Gastrocnemius medialis (tissue), 4 donors: ENCODE results near the gene NYAP2.

Source experiments
- POLR2A ChIP-seq, 2 donors: fragments of 450-650 bp; IDR thresholded peaks; one replicate each; pipeline ENCODE4 v1.6.1; 2017; ENCODE audit warnings: antibody characterized with exemption in 2 of 2, mild to moderate bottlenecking in 2 of 2, moderate library complexity in 2 of 2
- TF ChIP-seq, protein P1 (sequence below), 5 experiments: fragments of 450-650 bp in 3 of 5; fragments of 200-600 bp in 2 of 5; sonication (generic) in 2 of 5; IDR thresholded peaks in 4 of 5; conservative IDR thresholded peaks in 1 of 5; 1 replicate in 4 of 5; 2 replicates in 1 of 5; pipeline ENCODE4 v1.5.1; 2016 to 2019; ENCODE audit warnings: antibody characterized with exemption in 5 of 5, mild to moderate bottlenecking in 3 of 5, moderate library complexity in 3 of 5

GRCh38 chr2:225454412-225454811 is 54.9 kb downstream of the NYAP2 start:
- TF ChIP-seq, protein P1, sequence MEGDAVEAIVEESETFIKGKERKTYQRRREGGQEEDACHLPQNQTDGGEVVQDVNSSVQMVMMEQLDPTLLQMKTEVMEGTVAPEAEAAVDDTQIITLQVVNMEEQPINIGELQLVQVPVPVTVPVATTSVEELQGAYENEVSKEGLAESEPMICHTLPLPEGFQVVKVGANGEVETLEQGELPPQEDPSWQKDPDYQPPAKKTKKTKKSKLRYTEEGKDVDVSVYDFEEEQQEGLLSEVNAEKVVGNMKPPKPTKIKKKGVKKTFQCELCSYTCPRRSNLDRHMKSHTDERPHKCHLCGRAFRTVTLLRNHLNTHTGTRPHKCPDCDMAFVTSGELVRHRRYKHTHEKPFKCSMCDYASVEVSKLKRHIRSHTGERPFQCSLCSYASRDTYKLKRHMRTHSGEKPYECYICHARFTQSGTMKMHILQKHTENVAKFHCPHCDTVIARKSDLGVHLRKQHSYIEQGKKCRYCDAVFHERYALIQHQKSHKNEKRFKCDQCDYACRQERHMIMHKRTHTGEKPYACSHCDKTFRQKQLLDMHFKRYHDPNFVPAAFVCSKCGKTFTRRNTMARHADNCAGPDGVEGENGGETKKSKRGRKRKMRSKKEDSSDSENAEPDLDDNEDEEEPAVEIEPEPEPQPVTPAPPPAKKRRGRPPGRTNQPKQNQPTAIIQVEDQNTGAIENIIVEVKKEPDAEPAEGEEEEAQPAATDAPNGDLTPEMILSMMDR (IDR thresholded peaks at IDR 0.05 in 4 of 5, conservative IDR thresholded peaks at IDR 0.05 in 1 of 5) = no peak
- TF ChIP-seq POLR2A (IDR thresholded peaks at IDR 0.05) = no peak
